ENCODE results near the gene MICALL2.

GRCh38 chr7:1459512-1459892 is 232 bp upstream of the MICALL2 start:
- TF ChIP-seq CTCF (IDR thresholded peaks at IDR 0.05) (no peak), EP300 (IDR thresholded peaks at IDR 0.05; ENCODE audit: low read depth) (no peak), POLR2A (IDR thresholded peaks at IDR 0.05) (no peak)
